Choroid plexus epithelial cell (primary cell): ENCODE measurements around the gene HACD4.

ENCODE experiments used
- DNase-seq: peaks from one replicate; pipeline ENCODE4 v3.0.0-alpha.2; 2010; ENCODE audit warnings: low read depth
- H3K4me3 ChIP-seq: 2 replicates; pipeline ENCODE4 v1.5.1; 2011; ENCODE audit warnings: low read depth, mild to moderate bottlenecking, control low read depth, low read length, moderate library complexity
- TF ChIP-seq, protein P1 (sequence below): conservative IDR thresholded peaks from 2 replicates; pipeline ENCODE4 v1.5.1; 2011; ENCODE audit warnings: low read depth, mild to moderate bottlenecking, control low read depth, inconsistent platforms, low read length, moderate library complexity

The HACD4 gene

DNA sequence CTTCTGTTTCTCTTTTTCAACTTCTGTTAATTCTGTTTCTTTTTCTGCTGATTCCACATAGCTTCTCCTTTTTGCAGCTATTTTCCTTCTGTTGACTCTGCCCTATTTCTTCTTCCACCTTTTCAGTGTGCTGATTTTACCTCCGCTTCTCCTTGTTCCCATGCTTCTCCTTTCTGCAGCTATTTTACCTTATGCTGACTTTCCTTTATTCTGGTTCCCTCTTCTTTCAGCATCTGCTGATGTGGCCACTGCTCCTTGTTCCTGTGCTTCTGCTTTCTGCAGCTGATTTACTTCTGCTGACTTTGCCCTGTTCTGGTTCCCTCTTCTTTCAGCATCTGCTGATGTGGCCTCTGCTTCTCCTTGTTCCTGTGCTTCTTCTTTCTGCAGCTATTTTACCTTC is 58.8 kb downstream of the HACD4 start:
- TF ChIP-seq, protein P1, sequence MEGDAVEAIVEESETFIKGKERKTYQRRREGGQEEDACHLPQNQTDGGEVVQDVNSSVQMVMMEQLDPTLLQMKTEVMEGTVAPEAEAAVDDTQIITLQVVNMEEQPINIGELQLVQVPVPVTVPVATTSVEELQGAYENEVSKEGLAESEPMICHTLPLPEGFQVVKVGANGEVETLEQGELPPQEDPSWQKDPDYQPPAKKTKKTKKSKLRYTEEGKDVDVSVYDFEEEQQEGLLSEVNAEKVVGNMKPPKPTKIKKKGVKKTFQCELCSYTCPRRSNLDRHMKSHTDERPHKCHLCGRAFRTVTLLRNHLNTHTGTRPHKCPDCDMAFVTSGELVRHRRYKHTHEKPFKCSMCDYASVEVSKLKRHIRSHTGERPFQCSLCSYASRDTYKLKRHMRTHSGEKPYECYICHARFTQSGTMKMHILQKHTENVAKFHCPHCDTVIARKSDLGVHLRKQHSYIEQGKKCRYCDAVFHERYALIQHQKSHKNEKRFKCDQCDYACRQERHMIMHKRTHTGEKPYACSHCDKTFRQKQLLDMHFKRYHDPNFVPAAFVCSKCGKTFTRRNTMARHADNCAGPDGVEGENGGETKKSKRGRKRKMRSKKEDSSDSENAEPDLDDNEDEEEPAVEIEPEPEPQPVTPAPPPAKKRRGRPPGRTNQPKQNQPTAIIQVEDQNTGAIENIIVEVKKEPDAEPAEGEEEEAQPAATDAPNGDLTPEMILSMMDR, result no peak
- no peak for DNase-seq
- no peak overlapping the region for H3K4me3 ChIP-seq

DNA sequence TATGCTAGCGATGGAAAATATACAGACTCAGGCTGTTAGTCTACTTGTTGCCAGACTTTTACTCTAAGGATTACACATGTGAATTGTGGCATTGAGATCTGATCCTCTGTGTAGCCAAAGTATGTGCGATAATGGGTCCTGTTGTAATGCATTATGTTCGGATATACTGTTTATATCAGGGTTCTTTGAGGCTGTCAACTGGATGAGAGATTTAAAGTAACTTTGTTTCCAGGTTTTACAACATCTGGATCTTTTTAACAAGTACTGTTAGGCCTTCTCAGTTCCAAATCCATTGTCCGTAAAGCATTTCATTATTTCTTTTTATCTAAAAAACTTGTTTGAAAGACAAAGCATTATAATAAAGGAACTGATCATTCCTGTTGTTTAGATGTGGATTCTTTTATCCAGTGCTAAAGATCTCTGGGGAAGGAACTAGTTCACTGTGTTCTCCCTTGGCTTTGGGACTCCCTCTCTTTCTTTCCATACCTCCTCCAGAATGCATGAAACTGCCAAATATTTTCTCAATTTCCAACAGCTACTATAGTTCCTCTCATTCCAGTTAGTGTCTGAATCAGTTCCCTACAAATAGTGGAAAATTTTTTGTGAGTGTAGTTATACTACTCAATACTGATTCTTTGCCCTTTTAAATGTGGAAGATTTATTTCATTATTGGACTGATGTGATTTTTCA is 68.8 kb downstream of the HACD4 start:
- DNase-seq, result no peak
- TF ChIP-seq, protein P1, result no peak
- H3K4me3 ChIP-seq, result no peak overlapping the region

DNA sequence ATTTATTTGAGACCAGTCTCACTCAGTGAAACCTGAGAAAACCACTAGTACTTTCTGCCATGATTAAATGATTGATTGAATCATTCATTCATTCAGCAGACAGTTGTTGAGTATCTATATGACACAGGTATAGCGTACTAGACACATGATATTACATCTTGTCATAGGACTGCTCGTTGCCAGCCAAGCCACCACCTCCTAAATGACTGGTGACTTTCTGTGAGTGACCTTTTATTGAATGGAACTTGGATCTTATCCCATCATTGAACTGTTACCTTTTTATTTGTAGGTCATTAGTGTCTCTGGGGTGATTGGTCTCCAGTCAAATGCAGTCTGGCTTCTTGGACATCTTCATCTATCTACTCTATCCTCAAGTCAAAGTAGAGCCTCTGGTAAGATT is 80.7 kb downstream of the HACD4 start:
- no peak for DNase-seq
- TF ChIP-seq, protein P1, result no peak

More for the DNA sequence above, 80.7 kb downstream of the HACD4 start:
- no peak overlapping the region for H3K4me3 ChIP-seq
